ENCODE results near the gene PPP1R3F. TPM values are rescaled to one million over a fixed set of nuclear protein-coding genes. Genes with fewer than 3 reads are reported as not detected.

Gene PPP1R3F
- polyA plus RNA-seq (ENCODE audit: insufficient read length in 10 of 10) = 1 to 10 TPM; 6.0 to 8.3 (median 7.0) TPM
- long read RNA-seq, donor 1, partial matches to known transcripts = 0 of 2 reads
- long read RNA-seq, donor 1, other reads (novel, unspliced or antisense) = 0 of 2 reads
- long read RNA-seq, donor 2 = 0 reads
- long read RNA-seq, donor 3 = 0 reads
- long read RNA-seq, donor 4, partial matches to known transcripts = 0 of 1 reads
- long read RNA-seq, donor 4, other reads (novel, unspliced or antisense) = 0 of 1 reads
- long read RNA-seq, donor 5, partial matches to known transcripts = 0 of 1 reads
- long read RNA-seq, donor 5, other reads (novel, unspliced or antisense) = 0 of 1 reads
- long read RNA-seq, donor 6, partial matches to known transcripts = 0 of 1 reads
- long read RNA-seq, donor 6, other reads (novel, unspliced or antisense) = 0 of 1 reads
- long read RNA-seq, donor 7 = 0 reads
- long read RNA-seq, donor 8 = 0 reads
- long read RNA-seq, donor 9, partial matches to known transcripts = 5 of 5 reads
- long read RNA-seq, donor 9, other reads (novel, unspliced or antisense) = 0 of 5 reads

- no peak for DNase-seq
Observed at GRCh38 chrX:49269767-49270248, at the start of gene PPP1R3F. Gene PPP1R3F, plus strand, starts transcription at chrX:49269793. Its CDS starts 77 bp downstream, at chrX:49269870.

GRCh38 chrX:49220100-49220499 lies 49.5 kb upstream of the PPP1R3F start:
- DNase-seq = no peak

GRCh38 chrX:49221868-49222267 lies 47.7 kb upstream of the PPP1R3F start:
- no peak for DNase-seq

- no peak for DNase-seq
Observed at GRCh38 chrX:49225858-49226257, 43.7 kb upstream of the PPP1R3F start.

DNA sequence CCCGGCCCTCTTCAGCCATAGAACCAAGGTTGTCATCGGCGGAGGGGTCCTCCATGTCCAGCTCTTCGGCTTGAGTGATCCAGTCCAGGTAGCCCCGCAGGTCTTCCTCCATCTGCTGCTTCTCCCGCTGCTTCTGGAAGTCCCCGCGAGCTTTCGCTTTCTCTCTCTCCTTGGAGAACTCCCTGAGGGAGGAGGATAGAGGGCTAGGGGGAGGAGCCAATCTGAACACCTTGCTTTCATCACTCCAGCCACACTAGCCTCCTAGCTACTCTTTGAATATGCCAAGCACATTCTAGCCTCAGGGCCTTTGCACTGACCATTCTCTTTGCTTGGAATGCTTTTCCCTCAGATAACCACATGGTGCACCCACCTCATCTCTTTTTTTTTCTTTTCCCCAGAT lies 42.6 kb upstream of the PPP1R3F start:
- no peak for DNase-seq

GRCh38 chrX:49227726-49228125 lies 41.9 kb upstream of the PPP1R3F start:
- no peak for DNase-seq

DNA sequence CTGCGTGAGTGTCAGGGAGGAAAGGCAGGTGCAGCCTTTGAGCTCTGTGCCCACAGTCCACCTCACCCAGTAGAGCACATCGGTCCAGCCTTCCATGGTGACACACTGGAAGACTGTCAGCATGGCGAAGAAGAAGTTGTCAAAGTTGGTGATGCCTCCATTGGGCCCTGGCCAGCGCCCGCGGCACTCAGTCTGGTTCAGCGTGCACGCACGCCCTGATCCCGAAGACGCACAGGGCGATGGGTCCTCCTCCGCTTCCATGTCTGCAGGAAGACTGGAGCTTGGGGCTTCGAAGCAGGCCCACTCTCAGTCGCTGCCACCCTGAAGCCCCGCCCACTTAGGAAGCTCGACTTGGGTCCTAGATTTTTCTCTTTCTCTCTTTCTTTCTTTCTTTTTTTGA lies 41.4 kb upstream of the PPP1R3F start:
- no peak for DNase-seq

DNA sequence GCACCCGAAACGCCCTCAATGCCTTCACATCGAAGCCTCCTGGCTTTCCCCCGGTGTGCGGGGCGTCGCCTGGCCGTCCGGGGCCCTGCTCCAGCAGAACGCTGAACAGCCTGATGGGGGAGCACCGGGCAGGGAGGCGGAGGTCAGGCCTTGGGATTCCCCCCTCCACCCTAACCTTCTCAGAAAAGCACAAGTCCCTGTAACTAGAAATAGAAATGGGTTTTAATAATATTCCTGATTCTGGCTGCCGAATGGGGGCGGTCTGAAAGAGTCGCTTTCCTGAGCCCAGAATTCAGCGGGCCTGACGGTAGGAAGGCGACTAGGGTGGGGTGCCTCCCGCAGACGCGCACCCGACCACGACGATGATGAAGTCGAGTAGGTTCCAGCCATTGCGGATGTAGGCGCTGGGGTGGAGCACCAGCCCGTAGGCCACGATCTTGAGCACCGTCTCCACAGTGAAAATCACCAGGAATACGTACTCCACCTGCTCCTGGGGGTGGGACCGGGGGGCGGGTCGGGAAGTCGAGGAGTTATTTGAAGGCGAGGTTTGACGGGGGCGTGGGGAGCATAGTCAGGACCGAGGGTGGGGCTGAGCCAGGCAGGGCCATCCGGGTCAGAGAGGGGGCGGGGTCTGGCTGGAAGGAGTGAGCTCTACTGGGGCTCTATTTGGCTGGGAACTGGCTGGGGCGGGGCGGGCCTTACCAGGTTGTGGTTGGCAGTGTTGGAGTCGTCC lies 38.9 kb upstream of the PPP1R3F start:
- DNase-seq = peak in 1 of 3 donors; percentile 16

- DNase-seq = no peak
Observed at GRCh38 chrX:49231333-49232000, 38.1 kb upstream of the PPP1R3F start.

DNA sequence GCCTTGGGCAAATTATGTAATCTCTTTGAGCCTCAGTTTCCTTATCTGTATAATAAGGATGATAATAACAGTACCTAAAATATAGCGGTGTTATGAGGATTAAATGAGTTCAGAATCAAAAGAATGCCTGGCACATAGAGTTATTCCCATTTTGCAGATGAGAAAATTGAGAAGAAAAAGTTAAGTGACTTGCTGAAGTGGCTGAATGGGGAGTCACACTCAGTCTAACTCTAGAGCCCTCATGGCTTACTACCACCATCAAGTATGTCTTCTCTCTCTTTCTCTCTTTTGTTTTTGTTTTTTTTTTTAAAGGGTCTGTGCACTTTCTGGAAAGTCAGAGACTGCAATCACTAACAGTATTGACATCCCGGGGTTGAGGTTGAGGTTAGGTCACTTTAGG lies 37.1 kb upstream of the PPP1R3F start:
- DNase-seq = no peak

DNA sequence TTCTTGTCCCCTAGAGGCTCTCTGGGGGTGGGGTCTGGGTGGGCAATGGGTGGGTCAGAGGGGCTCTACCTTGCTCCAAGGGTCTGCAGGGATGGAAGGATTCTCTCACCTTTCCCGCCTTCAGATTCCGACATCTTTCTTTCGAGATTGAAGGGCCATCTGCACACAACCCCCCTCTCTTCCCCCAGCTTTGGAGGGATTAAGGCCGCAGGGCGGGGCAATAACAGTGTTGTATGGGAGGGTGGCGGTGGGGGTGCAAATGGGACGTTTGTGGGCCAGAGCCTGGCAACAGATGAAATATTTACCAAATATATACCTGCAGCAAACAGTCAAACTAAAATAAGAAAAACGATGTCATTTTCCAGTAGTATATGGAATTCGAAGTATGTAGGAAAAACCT lies 36.4 kb upstream of the PPP1R3F start, which contains the start of gene CACNA1F:
CACNA1F (minus strand) TSS at position 165 of the 400 bp plus-strand sequence; CDS start at position 134, 31 bp downstream.
- DNase-seq = no peak

GRCh38 chrX:49233887-49234555 lies 35.6 kb upstream of the PPP1R3F start:
- peak in 1 of 3 donors; percentile 24 for DNase-seq

DNA sequence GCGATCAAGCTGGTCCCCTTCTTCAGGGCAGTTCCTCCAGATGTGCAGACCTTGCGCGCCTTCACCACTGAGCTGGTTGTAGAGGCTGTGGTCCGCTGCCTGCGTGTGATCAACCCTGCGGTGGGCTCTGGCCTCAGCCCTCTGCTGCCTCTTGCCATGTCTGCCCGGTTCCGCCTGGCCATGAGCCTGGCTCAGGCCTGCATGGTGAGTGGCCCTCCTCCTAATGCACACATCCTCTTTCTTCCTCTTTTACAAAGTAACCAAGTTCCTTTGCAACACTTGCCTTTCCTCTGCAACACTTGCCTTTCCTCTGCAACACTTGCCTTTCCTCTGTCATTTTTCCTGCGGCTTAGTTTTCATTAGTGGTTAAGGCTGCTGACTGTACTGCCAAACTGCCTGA lies 32.5 kb upstream of the PPP1R3F start:
- DNase-seq = no peak

GRCh38 chrX:49238735-49239134 lies 30.9 kb upstream of the PPP1R3F start:
- no peak for DNase-seq

DNA sequence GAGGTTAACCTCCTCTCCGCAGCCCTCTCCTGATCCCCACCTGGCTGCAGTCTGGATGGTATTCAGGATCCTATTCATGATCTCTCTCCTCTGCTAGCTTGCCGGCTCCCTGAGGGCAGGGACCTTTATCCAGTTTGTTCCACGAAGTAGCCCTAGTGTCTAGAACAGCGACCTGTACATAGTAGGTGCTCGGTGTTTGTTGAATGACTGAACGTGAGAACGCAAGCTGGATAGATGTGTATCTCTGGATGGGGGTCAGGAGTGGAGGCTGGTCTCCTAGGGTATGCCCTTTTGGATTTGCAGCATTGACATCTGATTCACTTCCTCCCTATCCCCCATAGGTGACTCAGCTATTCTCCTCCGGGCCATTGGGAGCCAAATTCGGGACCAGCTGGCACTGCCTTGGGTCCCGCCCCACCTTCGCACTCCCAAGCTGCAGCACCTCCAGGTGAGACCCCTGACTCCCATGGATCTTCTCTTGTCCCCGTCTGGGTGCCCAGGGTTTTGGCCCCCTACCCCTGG lies 27.0 kb upstream of the PPP1R3F start:
- no peak for DNase-seq

GRCh38 chrX:49243166-49243565 lies 26.4 kb upstream of the PPP1R3F start:
- DNase-seq = no peak

GRCh38 chrX:49244207-49244606 lies 25.4 kb upstream of the PPP1R3F start:
- no peak for DNase-seq

GRCh38 chrX:49246541-49246940 lies 23.1 kb upstream of the PPP1R3F start:
- DNase-seq = no peak

DNA sequence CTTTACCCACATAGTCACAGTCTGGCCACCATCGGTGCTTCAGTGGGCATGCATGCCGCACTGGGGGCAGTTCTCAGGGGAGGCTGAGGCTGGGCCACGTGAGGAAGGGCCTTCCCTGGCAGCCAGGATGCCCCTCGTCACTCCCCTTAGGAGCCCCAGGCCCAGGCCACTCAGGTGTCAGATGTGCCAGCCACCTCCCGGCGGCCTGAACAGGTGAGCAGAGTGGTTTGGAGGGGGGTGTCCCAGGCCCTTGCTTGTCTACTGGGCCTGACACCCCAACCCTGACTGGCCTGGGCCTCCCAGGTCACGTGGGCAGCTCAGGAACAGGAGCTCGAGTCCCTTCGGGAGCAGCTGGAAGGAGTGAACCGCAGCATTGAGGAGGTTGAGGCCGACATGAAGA lies 22.2 kb upstream of the PPP1R3F start:
- no peak for DNase-seq

DNA sequence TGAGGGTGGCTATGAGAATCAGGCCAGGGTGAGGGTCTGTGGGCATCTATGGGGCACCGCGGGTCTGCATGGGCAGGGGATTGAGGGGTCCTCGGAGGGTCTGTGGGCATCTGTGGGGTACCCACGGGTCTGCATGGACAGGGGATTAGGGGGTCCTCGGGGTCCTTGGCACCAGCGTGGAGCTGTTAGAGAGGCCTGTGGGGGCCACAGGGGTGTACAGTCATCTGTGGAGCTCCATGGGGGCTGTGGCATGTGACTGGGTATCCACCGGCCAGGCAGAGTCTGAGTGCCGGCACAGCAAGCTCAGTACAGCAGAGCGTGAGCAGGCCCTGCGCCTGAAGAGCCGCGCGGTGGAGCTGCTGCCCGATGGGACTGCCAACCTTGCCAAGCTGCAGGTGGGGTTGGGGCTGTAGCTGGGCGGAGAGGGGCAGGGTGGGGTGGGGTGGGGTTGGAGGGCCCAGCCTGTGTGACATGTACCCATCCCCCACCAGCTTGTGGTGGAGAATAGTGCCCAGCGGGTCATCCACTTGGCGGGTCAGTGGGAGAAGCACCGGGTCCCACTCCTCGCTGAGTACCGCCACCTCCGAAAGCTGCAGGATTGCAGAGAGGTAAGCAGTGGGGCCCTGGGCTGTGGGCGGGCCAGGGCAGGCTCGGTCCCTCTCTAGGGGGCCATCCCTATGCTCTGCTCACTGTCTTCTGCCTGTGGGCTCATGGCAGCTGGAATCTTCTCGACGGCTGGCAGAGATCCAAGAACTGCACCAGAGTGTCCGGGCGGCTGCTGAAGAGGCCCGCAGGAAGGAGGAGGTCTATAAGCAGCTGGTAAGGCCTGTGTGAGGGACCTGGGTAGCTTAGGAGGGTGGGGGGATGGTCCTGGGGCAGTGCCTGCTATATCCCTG lies 21.4 kb upstream of the PPP1R3F start:
- no peak for DNase-seq

Measured in muscle of back (tissue), 13 donors.